Astrocyte (in vitro differentiated cells and primary cell): ENCODE measurements around the gene VOPP1. TPM values are rescaled to one million over a fixed set of nuclear protein-coding genes. Genes with fewer than 3 reads are reported as not detected.

Experiments
- DNase-seq: peaks from one replicate; pipeline ENCODE4 v3.0.0-alpha.2; 2010; ENCODE audit warnings: low read depth
- FAIRE-seq: peaks from 2 replicates; lab custom pipeline; 2011; peaks lifted over from hg19 to GRCh38; lab: Jason Lieb, UNC
- H2AFZ ChIP-seq: 2 replicates; pipeline ENCODE4 v1.6.0; 2012; ENCODE audit warnings: low read depth, low read length, inconsistent platforms
- H3K27ac ChIP-seq: 2 replicates; pipeline ENCODE4 v1.5.1; 2011; ENCODE audit warnings: low read depth, low read length, inconsistent platforms
- H3K27me3 ChIP-seq: 2 replicates; pipeline ENCODE4 v1.6.0; 2011; ENCODE audit warnings: low read length, inconsistent platforms; ENCODE audit not compliant: insufficient read depth
- H3K36me3 ChIP-seq: 2 replicates; pipeline ENCODE4 v1.5.1; 2011; ENCODE audit warnings: low read length, inconsistent platforms; ENCODE audit not compliant: insufficient read depth
- H3K4me1 ChIP-seq: 2 replicates; pipeline ENCODE4 v1.5.1; 2011; ENCODE audit warnings: low read length, inconsistent platforms; ENCODE audit not compliant: insufficient read depth
- H3K4me2 ChIP-seq: 2 replicates; pipeline ENCODE4 v1.6.0; 2012; ENCODE audit warnings: low read length, inconsistent platforms
- H3K4me3 ChIP-seq: 2 replicates; pipeline ENCODE4 v1.5.1; 2011; ENCODE audit warnings: low read depth, mild to moderate bottlenecking, low read length, inconsistent platforms; ENCODE audit not compliant: insufficient read depth
- H3K79me2 ChIP-seq: 2 replicates; pipeline ENCODE4 v1.6.0; 2012; ENCODE audit warnings: mild to moderate bottlenecking, low read length, inconsistent platforms; ENCODE audit not compliant: insufficient read depth
- H3K9ac ChIP-seq: 2 replicates; pipeline ENCODE4 v1.6.0; 2012; ENCODE audit warnings: mild to moderate bottlenecking, low read length, inconsistent platforms
- H3K9me3 ChIP-seq: 2 replicates; pipeline ENCODE4 v1.5.1; 2012; ENCODE audit warnings: low read depth, mild to moderate bottlenecking, low read length, inconsistent platforms; ENCODE audit not compliant: insufficient read depth
- H4K20me1 ChIP-seq: 2 replicates; pipeline ENCODE4 v1.6.0; 2012; ENCODE audit warnings: low read length, inconsistent platforms; ENCODE audit not compliant: insufficient read depth
- H3K27ac Mint-ChIP-seq: one replicate; pipeline ENCODE4 v1.8.0; 2021; ENCODE audit warnings: mild to moderate bottlenecking, mixed read lengths; ENCODE audit not compliant: unreplicated experiment
- H3K27me3 Mint-ChIP-seq: one replicate; pipeline ENCODE4 v1.8.0; 2021; ENCODE audit warnings: low read depth, mixed read lengths; ENCODE audit not compliant: unreplicated experiment
- H3K36me3 Mint-ChIP-seq: one replicate; pipeline ENCODE4 v1.8.0; 2021; ENCODE audit warnings: low read depth, mixed read lengths; ENCODE audit not compliant: unreplicated experiment
- H3K4me1 Mint-ChIP-seq: one replicate; pipeline ENCODE4 v1.8.0; 2021; ENCODE audit warnings: low read depth, mixed read lengths; ENCODE audit not compliant: unreplicated experiment
- H3K4me3 Mint-ChIP-seq: one replicate; pipeline ENCODE4 v1.8.0; 2021; ENCODE audit warnings: mild to moderate bottlenecking, moderate library complexity, mixed read lengths; ENCODE audit not compliant: unreplicated experiment
- H3K9me3 Mint-ChIP-seq: one replicate; pipeline ENCODE4 v1.8.0; 2021; ENCODE audit warnings: mild to moderate bottlenecking, mixed read lengths; ENCODE audit not compliant: unreplicated experiment
- CTCF ChIP-seq: IDR thresholded peaks from 2 replicates; pipeline ENCODE4 v1.5.1; 2011; ENCODE audit warnings: low read depth, mild to moderate bottlenecking, inconsistent platforms, low read length, moderate library complexity; ENCODE audit not compliant: insufficient read depth
- EZH2 ChIP-seq: IDR thresholded peaks from 2 replicates; pipeline ENCODE4 v1.6.1; 2012; ENCODE audit warnings: mild to moderate bottlenecking, low read length, inconsistent platforms; ENCODE audit not compliant: insufficient read depth
- total RNA-seq: library from RNA; stranded (reverse); gene quantifications from 2 replicates; pipeline ENCODE4 v1.2.1, GENCODE V29; 2021

Gene VOPP1
- total RNA-seq, 1 donor from 2014 or later = 133 TPM

- no peak overlapping the region for H3K4me3 ChIP-seq
- FAIRE-seq = no peak
- H3K27me3 ChIP-seq = no peaks in the 10 kb centered on the region
- DNase-seq = no peak
- H3K4me1 Mint-ChIP-seq = no peaks in the 10 kb centered on the region
- no peak overlapping the region for H3K4me3 Mint-ChIP-seq
- no peaks in the 10 kb centered on the region for H3K9me3 Mint-ChIP-seq
- no peak for TF ChIP-seq EZH2
- no peak for TF ChIP-seq CTCF
- no peak overlapping the region for H2AFZ ChIP-seq
- H3K9ac ChIP-seq = no peak overlapping the region
- no peak overlapping the region for H3K27ac Mint-ChIP-seq
- H3K27me3 Mint-ChIP-seq = no peaks in the 10 kb centered on the region
- no peak overlapping the region for H3K4me2 ChIP-seq
- H3K4me1 ChIP-seq = no peaks in the 10 kb centered on the region
- no peaks in the 10 kb centered on the region for H3K9me3 ChIP-seq
- H3K36me3 Mint-ChIP-seq = peaks cover 2% of the 10 kb centered on the region
- no peaks in the 10 kb centered on the region for H3K36me3 ChIP-seq
- H4K20me1 ChIP-seq = no peaks in the 10 kb centered on the region
- H3K27ac ChIP-seq = no peak overlapping the region
- no peaks in the 10 kb centered on the region for H3K79me2 ChIP-seq
Observed at GRCh38 chr7:55449205-55449991, 122.9 kb downstream of the VOPP1 start.

- no peak overlapping the region for H3K27ac ChIP-seq
- H3K27me3 ChIP-seq = no peaks in the 10 kb centered on the region
- H3K4me1 Mint-ChIP-seq = no peaks in the 10 kb centered on the region
- DNase-seq (no peak), FAIRE-seq (no peak)
- H3K27me3 Mint-ChIP-seq = no peaks in the 10 kb centered on the region
- H3K79me2 ChIP-seq = no peaks in the 10 kb centered on the region
- peaks cover 2% of the 10 kb centered on the region for H3K36me3 Mint-ChIP-seq
- no peak overlapping the region for H2AFZ ChIP-seq
- H3K9ac ChIP-seq = no peak overlapping the region
- no peaks in the 10 kb centered on the region for H3K4me1 ChIP-seq
- H3K36me3 ChIP-seq = no peaks in the 10 kb centered on the region
- no peak overlapping the region for H3K4me3 Mint-ChIP-seq
- H3K4me2 ChIP-seq = no peak overlapping the region
- no peak overlapping the region for H3K4me3 ChIP-seq
- H3K9me3 Mint-ChIP-seq = no peaks in the 10 kb centered on the region
- H4K20me1 ChIP-seq = no peaks in the 10 kb centered on the region
- H3K27ac Mint-ChIP-seq = no peak overlapping the region
- no peak for TF ChIP-seq EZH2
- TF ChIP-seq CTCF = no peak
- no peaks in the 10 kb centered on the region for H3K9me3 ChIP-seq
Observed at GRCh38 chr7:55448526-55448925, 123.8 kb downstream of the VOPP1 start.

GRCh38 chr7:55444786-55445185 is 127.5 kb downstream of the VOPP1 start:
- H3K27me3 Mint-ChIP-seq = no peaks in the 10 kb centered on the region
- no peaks in the 10 kb centered on the region for H3K9me3 Mint-ChIP-seq
- no peak overlapping the region for H3K27ac Mint-ChIP-seq
- H3K36me3 Mint-ChIP-seq = no peaks in the 10 kb centered on the region
- DNase-seq = no peak
- H3K4me3 ChIP-seq = no peak overlapping the region
- H3K36me3 ChIP-seq = no peaks in the 10 kb centered on the region
- no peak for FAIRE-seq
- TF ChIP-seq EZH2 = no peak
- TF ChIP-seq CTCF = no peak
- H3K27me3 ChIP-seq = no peaks in the 10 kb centered on the region
- no peaks in the 10 kb centered on the region for H4K20me1 ChIP-seq
- no peak overlapping the region for H2AFZ ChIP-seq
- no peak overlapping the region for H3K4me2 ChIP-seq
- H3K9ac ChIP-seq = no peak overlapping the region
- H3K4me1 ChIP-seq = peaks cover 17% of the 10 kb centered on the region
- no peak overlapping the region for H3K4me3 Mint-ChIP-seq
- no peaks in the 10 kb centered on the region for H3K79me2 ChIP-seq
- peaks cover 8% of the 10 kb centered on the region for H3K4me1 Mint-ChIP-seq
- no peak overlapping the region for H3K27ac ChIP-seq
- H3K9me3 ChIP-seq = no peaks in the 10 kb centered on the region
